NCI-H69 (cell line): ENCODE data around the gene RBPMS2.
"Not testable (repeated sequence)": the region's sequence is repeated elsewhere in the genome, so short reads cannot be mapped to it uniquely, and the experiment has no call there.

Experiments used
- DNase-seq: peaks from one replicate; lab custom pipeline; 2025; lab: John Stamatoyannopoulos, UW

Gene RBPMS2

GRCh38 chr15:64753480-64754185, 21.8 kb downstream of the RBPMS2 start:
- no peak for DNase-seq

- DNase-seq = no peak
These were observed 23.9 kb downstream of the RBPMS2 start for GRCh38 chr15:64751464-64751863.

- peak; percentile 20 for DNase-seq
These were observed 25.3 kb downstream of the RBPMS2 start for GRCh38 chr15:64749999-64750657.

- no peak for DNase-seq
These were observed 26.2 kb downstream of the RBPMS2 start for GRCh38 chr15:64749167-64749566.

GRCh38 chr15:64748251-64748650, 27.1 kb downstream of the RBPMS2 start:
- no peak for DNase-seq

- no peak for DNase-seq
These were observed 27.8 kb downstream of the RBPMS2 start for GRCh38 chr15:64747578-64747977.

- no peak for DNase-seq
These were observed 28.5 kb downstream of the RBPMS2 start for GRCh38 chr15:64746921-64747320.

- no peak for DNase-seq
These were observed 29.0 kb downstream of the RBPMS2 start for GRCh38 chr15:64746356-64746755.

- no peak for DNase-seq
These were observed 31.7 kb downstream of the RBPMS2 start for GRCh38 chr15:64743691-64744090.

- DNase-seq = no peak
These were observed 32.5 kb downstream of the RBPMS2 start for GRCh38 chr15:64742921-64743320.

- no peak for DNase-seq
These were observed 33.0 kb downstream of the RBPMS2 start for GRCh38 chr15:64742385-64742784.

GRCh38 chr15:64741708-64742107, 33.7 kb downstream of the RBPMS2 start:
- DNase-seq = not testable (repeated sequence)

GRCh38 chr15:64740311-64741170, 34.8 kb downstream of the RBPMS2 start:
- peak; percentile 20 for DNase-seq

GRCh38 chr15:64739577-64740143, 35.7 kb downstream of the RBPMS2 start:
- no peak for DNase-seq

- DNase-seq = no peak
These were observed 36.2 kb downstream of the RBPMS2 start for GRCh38 chr15:64739156-64739555.

- no peak for DNase-seq
These were observed 36.9 kb downstream of the RBPMS2 start for GRCh38 chr15:64738226-64739095.

- no peak for DNase-seq
These were observed 43.1 kb downstream of the RBPMS2 start for GRCh38 chr15:64732156-64732860.

- DNase-seq = no peak
These were observed 43.6 kb downstream of the RBPMS2 start for GRCh38 chr15:64731805-64732151.

GRCh38 chr15:64731012-64731804, 44.2 kb downstream of the RBPMS2 start:
- DNase-seq = peak; percentile 88

GRCh38 chr15:64730151-64730550, 45.2 kb downstream of the RBPMS2 start:
- DNase-seq = no peak
